Lower leg skin (tissue), 4 donors: ENCODE data around the gene TMPRSS6. TPM values are rescaled to one million over a fixed set of nuclear protein-coding genes. Genes with fewer than 3 reads are reported as not detected.

Source experiments
- DNase-seq, 2 donors: peaks; one replicate each; pipeline ENCODE4 v3.0.0-alpha.2; 2019; ENCODE audit warnings: low spot score in 2 of 2
- H3K4me3 ChIP-seq: fragments of 200-600 bp; sonication (generic); 2 replicates; pipeline ENCODE4 v1.5.1; 2017; ENCODE audit warnings: mild to moderate bottlenecking, low read depth; ENCODE audit not compliant: poor library complexity, severe bottlenecking
- CTCF ChIP-seq, 3 donors: fragments of 450-650 bp; IDR thresholded peaks; one replicate each; pipeline ENCODE4 v1.5.1; 2016; ENCODE audit warnings: antibody characterized with exemption in 3 of 3, mild to moderate bottlenecking in 3 of 3, moderate library complexity in 2 of 3
- POLR2A ChIP-seq, 2 donors: fragments of 450-650 bp; IDR thresholded peaks; one replicate each; pipeline ENCODE4 v1.6.1; 2016 to 2017; ENCODE audit warnings: antibody characterized with exemption in 2 of 2, mild to moderate bottlenecking in 1 of 2, moderate library complexity in 1 of 2
- WGBS, 2 donors: methylation state at CpG; one replicate each; pipeline ENCODE4 v1.1.5; 2018; 5-methylcytosine and 5-hydroxymethylcytosine counted together
- intact Hi-C: fragments of 100-400 bp; cut with DNase I; formaldehyde crosslinking; loops from one replicate; pipeline ENCODE4 v1.15.0; 2023; ENCODE audit warnings: low total_unique reads
- total RNA-seq, 4 donors: library from RNA; depleted of rRNA; stranded (reverse); fragments of >200 nt; gene quantifications; one replicate each; pipeline ENCODE4 v1.1.0, GENCODE V29; 2016

Gene TMPRSS6
- total RNA-seq, 4 donors from 2014 or later, result 0.65 to 7.5 (median 2.8) TPM

DNA sequence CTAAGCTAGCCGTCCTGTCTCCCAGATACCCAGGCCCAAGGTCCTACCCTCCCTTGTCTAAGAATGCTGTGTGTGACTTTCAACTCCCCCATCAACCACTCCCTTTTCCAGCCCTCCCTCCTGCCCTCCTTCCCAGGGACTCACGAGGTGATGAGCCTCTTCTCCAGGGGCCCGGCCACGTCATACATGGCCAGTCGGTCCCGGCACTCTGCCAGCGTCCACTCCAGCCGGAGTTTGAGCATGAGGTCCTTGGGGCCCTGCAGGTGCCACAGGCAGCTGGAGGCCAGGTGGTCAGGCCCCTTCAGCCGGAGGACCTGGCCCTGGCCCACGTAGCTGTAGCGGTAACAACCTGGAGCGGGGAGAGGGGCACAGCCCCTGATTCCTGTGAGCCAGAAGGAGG lies 20.1 kb downstream of the TMPRSS6 start:
- WGBS, 2 donors, result 56 to 67% methylated on average over 12 of the region's 12 CpGs
- no peak for DNase-seq
- TF ChIP-seq POLR2A (IDR thresholded peaks at IDR 0.05), result no peak
- no peak for TF ChIP-seq CTCF (IDR thresholded peaks at IDR 0.05)
- intact Hi-C loops, result loop anchor here (10.0 kb wide), 1 partner anchor 65 kb away; no protein-coding TSS in a partner anchor
- no peak overlapping the region for H3K4me3 ChIP-seq

DNA sequence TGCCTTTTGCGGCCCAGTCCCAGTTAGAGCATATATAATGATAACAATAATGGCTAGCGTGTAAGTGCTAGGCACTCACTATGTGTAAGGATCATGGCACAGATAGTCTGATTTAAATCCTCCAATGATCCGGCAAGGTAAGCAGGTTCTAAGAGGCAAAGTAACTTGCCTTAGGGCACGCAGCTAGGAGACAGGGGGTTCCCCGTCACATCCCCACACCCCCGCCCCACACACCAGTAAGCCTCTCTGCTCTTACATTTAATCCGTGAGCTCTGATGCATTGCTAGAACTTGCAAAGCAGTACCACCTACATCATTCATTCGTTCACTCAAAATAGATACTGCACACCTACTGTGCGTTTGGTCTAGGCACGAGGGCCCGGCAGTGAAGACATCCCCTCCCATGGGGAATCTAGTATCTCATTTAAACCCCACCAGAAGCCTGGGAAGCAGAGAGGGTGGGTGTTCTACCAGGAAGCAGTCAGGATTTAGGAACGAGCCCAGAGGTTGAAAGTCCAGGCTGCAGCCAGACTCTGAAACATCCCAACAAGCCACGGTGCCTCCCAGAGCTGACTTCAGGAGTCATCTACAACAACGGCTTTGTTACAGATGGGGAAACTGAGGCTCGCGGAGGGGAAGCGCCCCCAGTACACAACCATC lies 20.6 kb downstream of the TMPRSS6 start:
- intact Hi-C loops, result loop anchor here (10.0 kb wide), 1 partner anchor 66 kb away; no protein-coding TSS in a partner anchor
- TF ChIP-seq CTCF (IDR thresholded peaks at IDR 0.05) (no peak), POLR2A (IDR thresholded peaks at IDR 0.05) (no peak)
- DNase-seq, result no peak
- 47 to 66% methylated on average over 17 of the region's 17 CpGs for WGBS, 2 donors
- no peak overlapping the region for H3K4me3 ChIP-seq

GRCh38 chr22:37088108-37088605 lies 21.4 kb downstream of the TMPRSS6 start:
- 39 to 56% methylated on average over 3 to 6 of the region's 6 CpGs for WGBS, 2 donors
- intact Hi-C loops, result loop anchor here (10.0 kb wide), 1 partner anchor 67 kb away; no protein-coding TSS in a partner anchor

GRCh38 chr22:37086184-37086583 lies 23.3 kb downstream of the TMPRSS6 start:
- intact Hi-C loops, result loop anchor here (10.0 kb wide), 1 partner anchor 69 kb away; no protein-coding TSS in a partner anchor
- 77 to 90% methylated on average over 15 of the region's 15 CpGs for WGBS, 2 donors
- no peak overlapping the region for H3K4me3 ChIP-seq
- no peak for DNase-seq
- TF ChIP-seq CTCF (IDR thresholded peaks at IDR 0.05), result no peak
- no peak for TF ChIP-seq POLR2A (IDR thresholded peaks at IDR 0.05)

More at GRCh38 chr22:37088108-37088605, 21.4 kb downstream of the TMPRSS6 start:
- H3K4me3 ChIP-seq, result no peak overlapping the region
- TF ChIP-seq CTCF (IDR thresholded peaks at IDR 0.05), result no peak
- TF ChIP-seq POLR2A (IDR thresholded peaks at IDR 0.05), result no peak
- DNase-seq, result peak in 1 of 2 donors; percentile 30

- no peak for TF ChIP-seq POLR2A (IDR thresholded peaks at IDR 0.05)
- no peak for TF ChIP-seq CTCF (IDR thresholded peaks at IDR 0.05)
- no peak for DNase-seq
- intact Hi-C loops, result loop anchor here (10.0 kb wide), 1 partner anchor 70 kb away; no protein-coding TSS in a partner anchor
- 90% methylated on average over 10 of the region's 10 CpGs for WGBS, 2 donors
- H3K4me3 ChIP-seq, result no peak overlapping the region
These were observed 25.1 kb downstream of the TMPRSS6 start for GRCh38 chr22:37084385-37084784.
